Esophagus muscularis mucosa (tissue), 4 donors: ENCODE data around the gene SDK1.

Source experiments
- EP300 ChIP-seq: sonication (generic); formaldehyde crosslinking; IDR thresholded peaks from one replicate; pipeline ENCODE4 v1.6.1; 2017; ENCODE audit warnings: antibody characterized with exemption
- POLR2A ChIP-seq: fragments of 450-650 bp; IDR thresholded peaks from one replicate; pipeline ENCODE4 v1.6.1; 2017; ENCODE audit warnings: antibody characterized with exemption, moderate library complexity, mild to moderate bottlenecking, low read depth
- POLR2AphosphoS5 ChIP-seq, 2 donors: sonication (generic); formaldehyde crosslinking; IDR thresholded peaks; one replicate each; pipeline ENCODE4 v1.6.1; 2017; ENCODE audit warnings: antibody characterized with exemption in 2 of 2
- TF ChIP-seq, protein P1 (sequence below), 3 experiments: fragments of 200-600 bp in 2 of 3; fragments of 450-650 bp in 1 of 3; sonication (generic) in 2 of 3; IDR thresholded peaks; one replicate each; pipeline ENCODE4 v1.5.1; 2017 to 2019; ENCODE audit warnings: antibody characterized with exemption in 3 of 3, mild to moderate bottlenecking in 2 of 3, moderate library complexity in 1 of 3

DNA sequence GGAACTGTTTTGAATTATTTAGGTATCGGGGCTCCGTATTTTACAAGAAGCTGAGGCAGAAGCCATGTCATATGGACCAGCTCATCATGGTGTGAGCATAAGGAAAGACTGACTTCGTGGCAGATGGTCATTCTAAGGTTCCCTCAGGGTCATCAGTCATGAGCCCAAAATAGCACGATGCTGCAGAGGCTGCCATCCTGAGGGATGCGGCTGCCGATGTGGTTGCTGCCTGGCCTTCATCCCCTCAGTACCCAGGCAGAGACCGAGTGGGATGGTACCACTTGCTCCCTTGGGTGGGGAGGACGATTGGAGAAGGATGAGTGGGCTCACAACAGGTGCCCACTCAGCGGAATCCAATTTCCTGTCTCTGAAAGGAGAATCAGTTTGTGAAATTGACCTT is 490.3 kb downstream of the SDK1 start:
- TF ChIP-seq POLR2A (no peak), POLR2AphosphoS5 (IDR thresholded peaks at IDR 0.05) (no peak), EP300 (no peak)
- TF ChIP-seq, protein P1, sequence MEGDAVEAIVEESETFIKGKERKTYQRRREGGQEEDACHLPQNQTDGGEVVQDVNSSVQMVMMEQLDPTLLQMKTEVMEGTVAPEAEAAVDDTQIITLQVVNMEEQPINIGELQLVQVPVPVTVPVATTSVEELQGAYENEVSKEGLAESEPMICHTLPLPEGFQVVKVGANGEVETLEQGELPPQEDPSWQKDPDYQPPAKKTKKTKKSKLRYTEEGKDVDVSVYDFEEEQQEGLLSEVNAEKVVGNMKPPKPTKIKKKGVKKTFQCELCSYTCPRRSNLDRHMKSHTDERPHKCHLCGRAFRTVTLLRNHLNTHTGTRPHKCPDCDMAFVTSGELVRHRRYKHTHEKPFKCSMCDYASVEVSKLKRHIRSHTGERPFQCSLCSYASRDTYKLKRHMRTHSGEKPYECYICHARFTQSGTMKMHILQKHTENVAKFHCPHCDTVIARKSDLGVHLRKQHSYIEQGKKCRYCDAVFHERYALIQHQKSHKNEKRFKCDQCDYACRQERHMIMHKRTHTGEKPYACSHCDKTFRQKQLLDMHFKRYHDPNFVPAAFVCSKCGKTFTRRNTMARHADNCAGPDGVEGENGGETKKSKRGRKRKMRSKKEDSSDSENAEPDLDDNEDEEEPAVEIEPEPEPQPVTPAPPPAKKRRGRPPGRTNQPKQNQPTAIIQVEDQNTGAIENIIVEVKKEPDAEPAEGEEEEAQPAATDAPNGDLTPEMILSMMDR (IDR thresholded peaks at IDR 0.05) = no peak
